NCI-H748 treated with DMSO at 0.1 percent for 48 hours (cell line): Measurements from ENCODE around the gene VEGFB.
A peak's percentile ranks its signal among the peaks of the same experiment; 100 is the strongest.

Experiments used
- DNase-seq: peaks from one replicate; lab custom pipeline; 2025; lab: John Stamatoyannopoulos, UW

The VEGFB gene

GRCh38 chr11:64233913-64234586 is at the start of gene VEGFB:
Gene VEGFB (plus strand): TSS chr11:64234584. CDS start chr11:64234834, 250 bp downstream.
- DNase-seq = no peak

GRCh38 chr11:64185175-64185692 is 49.1 kb upstream of the VEGFB start:
- DNase-seq = no peak

GRCh38 chr11:64185693-64186491 is 48.5 kb upstream of the VEGFB start, which contains the start of gene STIP1:
Gene STIP1 (plus strand): TSS chr11:64186171. CDS start chr11:64186262, 91 bp downstream.
- DNase-seq = peak; percentile 99

GRCh38 chr11:64186492-64187165 is 47.8 kb upstream of the VEGFB start:
- no peak for DNase-seq

- DNase-seq = no peak
These were observed 42.0 kb upstream of the VEGFB start for GRCh38 chr11:64192434-64192833.

GRCh38 chr11:64196626-64197025 is 37.8 kb upstream of the VEGFB start:
- no peak for DNase-seq

- no peak for DNase-seq
These were observed 35.9 kb upstream of the VEGFB start for GRCh38 chr11:64198511-64198910.

- DNase-seq = no peak
These were observed 32.8 kb upstream of the VEGFB start for GRCh38 chr11:64201543-64201942.

GRCh38 chr11:64202992-64203391 is 31.4 kb upstream of the VEGFB start:
- DNase-seq = no peak

GRCh38 chr11:64203421-64204079 is 30.8 kb upstream of the VEGFB start:
- no peak for DNase-seq

- no peak for DNase-seq
These were observed 30.3 kb upstream of the VEGFB start for GRCh38 chr11:64204080-64204440.

- DNase-seq = peak; percentile 40
These were observed 29.9 kb upstream of the VEGFB start for GRCh38 chr11:64204464-64204989.

GRCh38 chr11:64206457-64207255 is 27.7 kb upstream of the VEGFB start, which contains the start of gene FERMT3:
Gene FERMT3 (plus strand): TSS chr11:64206721. CDS start chr11:64207365, 644 bp downstream.
- no peak for DNase-seq

GRCh38 chr11:64207256-64208085 is 26.9 kb upstream of the VEGFB start:
- no peak for DNase-seq

- no peak for DNase-seq
These were observed 26.1 kb upstream of the VEGFB start for GRCh38 chr11:64208086-64208795.

GRCh38 chr11:64208796-64209562 is 25.4 kb upstream of the VEGFB start:
- no peak for DNase-seq

- no peak for DNase-seq
These were observed 24.9 kb upstream of the VEGFB start for GRCh38 chr11:64209563-64209843.

- no peak for DNase-seq
These were observed 23.9 kb upstream of the VEGFB start for GRCh38 chr11:64210301-64211020.
